CMK (cell line): ENCODE data around the gene MRTFB.

Experiments used
- DNase-seq: peaks from one replicate; pipeline ENCODE4 v3.0.0-alpha.2; 2010; ENCODE audit warnings: low read depth

MRTFB gene

DNA sequence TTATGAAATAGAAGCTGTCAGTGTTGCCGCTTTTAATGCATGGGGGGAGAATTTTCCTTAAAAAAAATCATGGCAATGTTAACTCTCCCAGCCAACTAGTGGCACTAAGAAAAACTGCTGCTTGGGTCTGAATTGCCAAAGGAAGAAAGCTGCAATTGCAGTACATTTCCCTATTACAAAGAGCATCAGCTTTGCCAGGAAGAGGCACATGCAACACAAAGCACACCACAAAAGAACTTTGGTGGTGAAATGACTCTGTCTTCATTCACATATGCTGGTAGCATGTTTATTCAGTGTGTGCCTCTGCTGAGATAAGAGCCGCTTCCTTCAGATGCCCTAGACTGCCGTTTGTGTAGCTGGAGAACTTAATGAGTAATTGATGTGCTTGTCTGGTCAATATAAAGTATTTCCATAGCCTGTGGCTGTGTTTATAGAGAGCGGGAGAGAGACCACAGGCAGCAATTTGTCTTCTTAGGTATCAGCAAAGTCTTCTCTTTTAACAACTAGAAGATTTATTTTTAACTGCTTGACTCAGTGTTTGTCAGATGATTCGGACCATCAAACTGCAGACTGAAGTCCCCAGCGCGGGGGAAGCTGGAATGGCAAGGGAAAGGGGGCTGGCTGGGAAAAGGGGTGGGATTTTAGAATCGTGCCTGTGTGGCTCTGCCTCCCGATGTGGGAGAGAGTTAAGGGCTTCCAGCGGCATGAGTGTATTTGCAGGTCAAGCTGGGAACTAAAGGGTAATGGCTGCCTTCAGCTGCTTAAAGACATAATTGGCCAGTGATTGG is 115.1 kb downstream of the MRTFB start:
- DNase-seq: no peak

DNA sequence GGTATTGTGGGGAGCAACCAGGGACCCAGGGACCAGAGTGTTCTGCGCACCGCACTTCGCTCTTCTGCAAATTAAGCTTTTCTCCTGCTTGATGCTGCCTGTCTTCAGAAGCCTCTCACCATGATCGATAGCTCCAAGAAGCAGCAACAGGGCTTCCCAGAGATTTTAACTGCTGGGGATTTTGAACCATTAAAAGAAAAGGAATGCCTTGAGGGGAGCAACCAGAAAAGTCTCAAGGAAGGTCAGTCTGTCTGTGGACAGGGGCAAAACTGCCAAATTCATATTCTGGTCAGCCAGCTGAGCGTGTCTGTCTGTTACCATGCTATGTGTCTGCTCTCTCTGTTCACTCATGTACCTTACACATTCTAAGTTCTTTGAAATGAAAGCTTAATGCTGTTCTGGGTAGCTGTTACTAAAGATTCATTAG is 115.7 kb downstream of the MRTFB start:
- DNase-seq: no peak

DNA sequence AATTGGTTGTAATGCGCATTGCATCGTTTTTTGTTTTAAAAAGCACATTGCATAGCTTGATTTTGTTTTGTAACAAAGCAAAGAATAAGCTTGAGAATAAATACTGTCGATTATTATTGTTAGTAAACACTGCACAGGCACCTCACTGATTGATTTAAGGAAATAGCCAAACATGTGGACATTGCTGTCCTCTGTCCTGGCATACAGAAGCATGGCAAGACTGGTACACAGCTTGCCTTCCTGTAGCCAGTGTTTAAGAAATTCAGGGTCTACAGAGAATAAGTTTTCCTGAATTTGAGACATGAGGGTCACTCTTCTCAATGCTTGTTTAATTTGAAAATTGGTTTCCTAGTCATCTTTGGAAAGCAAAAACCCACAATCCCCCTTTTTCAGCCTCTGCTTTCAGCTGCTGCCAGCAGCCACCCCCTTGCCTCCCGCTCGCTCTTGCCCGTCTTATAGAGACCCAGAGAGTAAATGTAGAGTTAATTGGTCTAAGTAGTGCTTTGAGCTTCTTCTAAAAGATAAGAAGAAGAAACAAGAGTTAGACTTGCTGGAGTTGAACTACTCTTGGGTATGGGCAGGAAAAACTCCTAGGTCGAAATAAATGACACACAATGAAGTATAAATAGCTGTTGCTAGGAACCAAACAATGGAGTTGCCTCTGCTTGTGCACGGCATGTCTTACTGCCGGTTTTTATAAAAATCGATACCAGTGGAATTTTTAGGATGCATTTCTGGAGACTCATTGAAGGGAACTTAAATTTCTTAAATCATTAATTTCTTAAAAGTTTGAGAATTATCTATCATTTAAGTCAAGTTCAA is 116.6 kb downstream of the MRTFB start:
- no peak for DNase-seq

DNA sequence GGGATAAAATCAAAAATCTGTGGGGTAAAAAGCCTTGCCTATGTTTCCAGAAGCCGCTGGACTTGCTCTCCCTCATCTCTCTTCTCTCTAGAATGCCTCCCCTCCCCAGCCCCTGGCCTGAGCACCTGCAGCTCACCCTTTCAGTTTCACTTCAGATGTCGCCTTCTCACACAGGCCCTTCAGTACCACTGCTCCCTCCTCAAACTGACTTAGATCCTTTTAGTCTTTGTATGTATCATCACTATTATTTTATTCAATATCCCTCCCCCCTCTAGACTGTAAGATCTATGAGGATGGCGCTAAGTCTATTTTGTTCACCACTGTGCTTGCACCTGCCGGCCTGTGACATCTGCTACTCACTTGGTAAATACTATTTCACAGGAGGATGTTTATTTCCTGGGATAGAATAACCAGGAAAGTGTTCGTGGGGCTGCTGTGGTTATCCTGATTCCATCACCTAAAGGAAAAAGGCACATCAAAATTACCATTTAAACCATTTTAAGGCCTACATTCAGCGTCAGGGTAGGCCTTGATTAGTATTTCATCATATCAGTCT is 122.3 kb downstream of the MRTFB start:
- no peak for DNase-seq

DNA sequence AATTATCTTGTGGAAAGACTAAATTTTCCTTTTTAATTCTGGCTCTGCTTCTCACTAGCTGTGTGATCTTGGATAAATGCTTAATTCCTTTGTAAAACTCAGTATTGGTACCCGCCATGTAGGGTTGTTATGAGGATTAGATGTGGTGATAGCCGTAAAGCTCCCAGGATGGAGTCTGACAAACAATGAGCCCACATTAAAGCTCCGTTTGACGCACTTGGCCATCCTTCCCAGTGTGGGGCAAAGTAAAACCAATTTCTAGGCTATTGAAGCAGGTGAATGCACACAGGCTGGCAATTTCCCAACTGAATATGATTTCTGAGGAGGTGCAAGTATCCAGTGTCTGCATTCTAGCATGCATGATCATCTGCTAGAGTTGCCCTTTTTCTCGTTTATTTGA is 123.6 kb downstream of the MRTFB start:
- DNase-seq: no peak

DNA sequence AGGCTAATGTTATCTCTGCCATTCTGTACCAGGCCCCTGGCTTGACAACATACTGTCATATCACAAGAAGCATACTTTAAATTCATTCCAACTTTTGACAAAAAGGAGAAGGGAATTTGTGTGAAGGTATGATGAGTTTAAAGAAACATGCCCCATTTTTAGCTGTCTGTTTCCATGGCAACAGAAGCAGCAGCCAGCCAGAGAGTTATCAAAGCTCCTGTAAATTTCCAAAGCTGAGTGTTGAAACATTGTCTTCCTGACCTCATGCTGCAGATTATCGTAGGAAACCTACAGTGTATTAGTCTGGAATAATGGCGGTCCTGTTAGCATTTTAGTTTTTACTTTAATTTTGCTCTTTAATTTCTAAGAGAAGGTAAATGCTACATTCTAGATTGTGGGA is 124.9 kb downstream of the MRTFB start:
- no peak for DNase-seq

DNA sequence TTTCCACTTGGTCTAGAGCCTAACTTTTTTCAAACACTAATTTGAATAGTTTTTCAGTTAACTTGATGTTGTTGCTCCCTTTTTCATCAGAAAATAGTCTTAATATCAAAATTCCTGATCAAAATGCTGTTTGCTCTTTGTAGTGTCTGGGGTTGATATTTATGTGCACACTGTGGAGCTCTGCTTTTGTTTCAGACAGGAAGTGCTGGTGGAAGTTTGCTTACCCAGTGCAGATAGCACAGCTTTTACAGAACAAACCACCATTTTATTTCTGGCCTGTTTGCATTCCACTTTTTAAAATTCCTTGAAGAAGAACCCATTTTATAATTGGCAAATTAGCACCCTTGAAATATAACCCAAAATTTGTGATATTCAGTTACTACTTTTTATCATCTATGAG is 125.4 kb downstream of the MRTFB start:
- DNase-seq: no peak

DNA sequence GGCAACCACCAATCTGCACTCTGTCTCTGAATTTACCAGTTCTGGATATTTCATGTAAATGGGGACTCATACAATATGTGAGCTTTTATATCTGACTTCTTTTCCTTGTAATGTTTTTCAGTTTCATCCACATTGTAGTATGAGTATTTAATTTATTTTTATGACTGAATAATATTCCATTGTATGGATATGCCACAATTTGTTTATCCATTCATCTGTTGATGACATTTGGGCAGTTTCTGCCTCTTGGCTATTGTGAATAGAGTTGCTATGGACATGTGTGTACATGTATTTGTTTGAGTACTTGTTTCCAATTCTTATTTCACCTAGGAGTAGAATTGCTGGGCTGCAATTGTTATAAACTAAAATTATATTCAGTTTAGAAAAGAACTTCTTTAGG is 126.9 kb downstream of the MRTFB start:
- no peak for DNase-seq

DNA sequence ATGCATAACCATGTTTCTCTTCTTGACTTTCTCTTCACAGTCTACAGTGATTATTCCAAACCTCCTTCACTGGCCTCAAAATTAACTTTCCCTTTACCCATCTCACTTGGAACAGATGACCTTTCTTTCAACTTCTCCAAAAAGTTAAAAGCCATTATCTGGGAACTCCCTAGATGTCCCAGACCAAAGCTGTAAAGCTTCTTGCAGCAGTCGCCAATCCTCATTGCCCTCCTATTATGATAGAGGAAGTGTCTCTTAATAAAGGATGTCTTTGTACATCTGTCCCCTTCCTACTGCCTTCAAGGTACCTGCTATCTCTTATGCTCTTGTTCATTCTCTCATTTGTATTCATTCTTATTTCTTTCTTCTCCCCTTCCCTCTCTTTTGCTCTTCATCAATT is 127.5 kb downstream of the MRTFB start:
- DNase-seq: no peak

DNA sequence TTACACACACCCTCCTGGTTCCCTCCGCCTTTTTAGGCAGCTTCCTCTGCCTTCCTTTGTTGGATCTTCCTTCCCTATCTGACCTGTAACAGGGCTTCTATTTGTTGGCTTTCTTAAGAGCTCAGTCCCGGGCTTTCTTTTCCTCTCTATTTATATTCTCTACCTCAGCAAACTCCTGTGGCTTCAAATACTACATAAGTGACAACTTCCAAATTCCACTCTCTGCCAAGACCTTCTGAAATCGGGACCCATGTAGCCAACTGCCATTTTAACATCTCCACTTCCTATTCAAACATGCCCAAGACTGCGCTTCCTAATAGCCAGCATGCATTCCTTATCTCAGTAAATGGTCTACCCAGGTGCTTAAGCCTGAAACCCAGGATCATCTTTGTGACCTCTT is 128.1 kb downstream of the MRTFB start:
- no peak for DNase-seq

DNA sequence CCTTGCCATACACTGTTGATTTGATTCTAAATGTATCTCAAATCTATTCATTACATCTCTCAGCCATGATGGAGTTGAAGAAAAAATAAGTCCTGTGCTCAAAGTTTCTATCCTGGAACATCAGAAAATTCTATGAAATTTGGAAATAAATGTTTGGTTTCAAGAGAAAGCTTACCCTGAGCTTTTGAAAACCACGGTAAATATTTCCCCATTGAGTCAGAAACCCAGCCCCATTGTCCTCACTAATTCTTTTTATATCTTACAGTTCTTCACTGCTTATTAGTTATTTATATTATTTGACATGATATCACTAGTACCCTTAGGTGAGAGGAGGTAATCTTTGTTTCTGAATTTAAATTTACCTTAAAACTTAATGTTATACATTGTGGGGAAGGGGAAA is 128.5 kb downstream of the MRTFB start:
- DNase-seq: no peak

DNA sequence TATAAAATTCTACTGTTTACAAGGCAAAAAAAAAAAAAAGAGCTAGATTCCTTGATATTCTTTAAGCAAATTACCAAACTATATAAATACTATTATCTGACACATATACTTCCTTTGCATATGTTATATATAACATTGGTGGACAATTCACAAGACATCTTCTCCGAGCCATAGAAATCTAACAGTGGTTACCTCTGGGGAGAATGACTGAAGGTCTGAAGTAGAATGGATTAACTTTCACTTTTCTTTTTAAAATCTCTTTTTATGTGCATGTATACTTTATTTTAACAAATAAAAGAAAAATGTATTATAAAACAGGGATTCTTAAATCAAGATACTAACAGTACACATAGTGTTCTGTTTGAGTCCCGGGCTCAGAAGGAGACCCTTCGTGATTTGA is 131.0 kb downstream of the MRTFB start:
- DNase-seq: no peak

DNA sequence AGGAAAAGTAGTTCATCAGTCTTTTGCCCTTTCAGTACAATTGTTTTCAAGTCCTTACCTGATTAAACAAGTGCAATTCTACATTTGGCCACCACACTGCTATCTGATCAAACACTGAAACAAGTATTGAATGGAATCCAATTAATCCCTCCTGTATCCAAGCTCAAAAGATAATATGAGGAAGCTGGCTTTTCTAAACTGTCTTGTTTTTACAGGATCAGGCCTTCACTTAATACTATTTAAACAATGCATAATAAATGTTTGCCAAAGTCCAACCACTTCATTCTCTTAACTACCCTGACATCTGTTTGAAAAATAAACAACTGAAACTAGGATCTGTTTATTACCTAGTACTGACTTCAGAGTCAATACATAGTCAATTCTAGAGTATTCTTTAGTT is 131.6 kb downstream of the MRTFB start:
- no peak for DNase-seq

DNA sequence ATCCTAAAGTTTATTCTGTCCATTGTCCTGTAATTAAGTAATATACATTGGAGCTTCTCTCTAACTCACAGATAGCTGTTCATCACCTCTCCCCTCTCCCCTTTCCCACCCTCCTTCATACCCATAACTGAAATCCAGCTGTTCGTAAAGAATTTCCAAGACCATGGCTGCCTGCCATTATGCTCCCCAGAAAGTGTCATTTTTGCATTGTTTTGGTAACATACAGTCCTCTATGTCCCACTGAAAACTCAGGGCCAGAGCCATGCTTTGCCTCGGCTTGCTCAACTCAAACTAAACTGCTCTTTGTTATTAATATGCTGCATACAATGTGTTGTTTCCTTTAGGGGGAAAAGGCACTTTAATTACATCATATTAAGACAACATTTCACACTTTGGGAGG is 132.0 kb downstream of the MRTFB start:
- no peak for DNase-seq

DNA sequence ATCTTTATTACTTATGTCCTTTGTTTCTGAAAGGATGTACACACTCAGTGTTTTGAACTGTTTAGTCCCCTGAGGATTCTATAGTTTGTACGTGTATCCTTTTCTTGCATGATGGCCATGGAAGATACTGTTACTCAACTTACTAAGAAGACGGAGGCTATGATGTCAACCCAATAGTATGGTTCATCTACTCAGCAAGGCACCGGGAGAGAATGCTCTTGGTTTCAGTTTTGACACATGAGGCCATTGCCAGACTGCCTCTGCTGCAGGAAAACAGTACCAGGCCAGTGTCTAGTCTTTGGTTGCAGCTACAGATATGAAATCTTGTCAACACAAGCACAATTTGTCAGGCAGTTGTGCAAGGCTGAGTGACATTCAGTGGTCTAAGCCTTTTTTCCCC is 134.5 kb downstream of the MRTFB start:
- DNase-seq: no peak

DNA sequence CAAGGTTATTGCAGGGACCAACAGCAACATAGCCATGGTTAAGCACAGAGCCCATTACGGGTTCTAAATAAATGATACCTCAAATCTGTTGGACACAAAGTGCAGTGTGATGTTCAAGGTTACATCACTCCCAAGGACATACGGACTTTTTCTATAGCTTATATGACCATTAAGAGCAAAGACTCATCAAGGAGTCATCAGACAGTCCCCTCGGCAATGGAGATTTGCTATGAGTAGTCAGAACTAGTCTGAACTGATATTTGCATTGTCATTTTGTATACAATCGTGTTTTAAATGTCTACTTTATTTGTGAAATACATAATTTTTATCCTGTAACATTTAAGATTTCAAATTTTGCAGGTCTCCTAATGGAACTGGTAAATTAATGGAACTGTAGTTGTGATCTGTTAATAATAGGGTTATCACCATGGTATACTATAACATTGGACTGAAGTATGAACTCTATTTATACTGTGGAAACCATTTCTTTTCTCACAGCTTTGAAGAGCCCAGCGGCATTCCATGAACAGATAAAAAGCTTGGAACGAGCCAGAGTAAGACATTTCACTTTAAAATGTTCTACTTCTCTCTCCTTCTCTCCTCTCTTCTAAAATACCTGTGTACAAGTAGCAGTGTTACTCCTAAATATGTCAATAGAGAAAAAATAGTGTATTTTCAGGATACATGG is 140.9 kb downstream of the MRTFB start:
- no peak for DNase-seq

DNA sequence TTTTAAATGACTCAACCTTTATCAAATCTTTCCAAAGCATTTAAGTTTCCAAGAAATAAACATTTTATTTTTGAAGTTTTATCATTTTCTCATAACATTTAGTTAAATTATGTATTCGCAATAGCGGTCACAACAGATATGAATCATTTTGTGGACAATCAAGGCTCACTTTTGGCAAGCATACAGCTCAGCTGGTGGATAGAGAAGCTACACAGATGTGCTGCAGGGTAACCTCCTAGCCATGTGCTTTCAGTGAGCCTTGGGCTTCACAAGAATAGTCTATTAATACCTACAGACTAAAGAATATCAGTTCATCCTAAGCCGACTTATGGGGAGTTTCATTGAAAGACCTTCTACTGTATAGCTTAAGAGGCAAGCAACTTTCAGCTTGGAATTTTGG is 144.8 kb downstream of the MRTFB start:
- no peak for DNase-seq

DNA sequence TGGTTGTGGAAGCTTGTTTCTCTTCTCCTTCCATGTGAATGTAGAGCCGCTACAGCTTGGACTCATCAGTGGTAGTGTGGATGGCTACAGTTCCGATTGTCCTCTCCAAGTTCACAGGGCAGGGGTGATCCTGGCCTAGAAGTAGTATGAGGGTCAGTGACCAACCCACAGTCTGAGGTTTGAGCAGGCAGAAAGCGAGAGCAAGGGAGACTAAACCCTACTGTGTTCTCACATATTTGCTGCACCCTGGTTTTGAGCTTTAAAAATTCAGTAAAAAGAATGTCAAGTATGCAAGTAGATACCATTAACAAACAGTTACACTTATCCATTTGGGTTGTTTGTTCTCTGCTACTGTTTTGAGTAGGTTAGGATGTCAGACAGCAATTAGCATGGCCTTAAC is 148.9 kb downstream of the MRTFB start:
- DNase-seq: no peak

DNA sequence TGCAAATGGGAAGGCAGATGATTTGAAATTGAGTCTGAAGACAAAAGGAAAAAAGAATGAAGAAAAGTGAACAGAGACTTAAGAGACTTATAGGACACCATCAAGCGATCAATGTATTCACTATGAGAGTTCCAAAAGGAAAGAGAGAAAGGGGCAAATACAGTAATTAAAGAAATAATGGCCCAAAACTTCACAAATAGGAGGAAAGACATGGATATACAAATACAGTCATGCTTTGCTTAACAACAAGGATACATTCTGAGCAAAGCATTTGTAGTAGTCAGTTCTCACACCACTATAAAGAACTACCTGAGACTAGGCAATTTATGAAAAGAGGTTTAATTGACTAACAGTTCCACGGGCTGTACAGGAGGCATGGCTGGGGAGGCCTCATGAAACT is 152.5 kb downstream of the MRTFB start:
- no peak for DNase-seq

DNA sequence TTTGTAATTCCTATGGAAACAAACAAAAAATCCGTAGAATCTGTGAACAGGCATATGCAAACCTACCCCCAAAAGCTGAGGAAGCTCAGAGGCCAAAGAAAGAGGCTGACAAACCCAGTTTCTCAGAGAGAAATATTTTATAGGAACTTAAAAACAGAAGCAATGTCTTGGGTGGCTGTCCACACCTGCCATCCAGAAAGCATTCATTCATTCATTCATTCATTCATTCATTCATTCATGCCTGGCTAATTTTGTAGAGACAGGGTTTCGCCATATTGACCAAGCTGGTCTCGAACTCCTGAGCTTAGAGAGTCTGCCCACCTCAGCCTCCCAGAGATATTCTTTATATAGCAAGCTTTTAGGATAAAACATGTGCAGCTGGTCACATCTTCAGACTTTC is 154.3 kb downstream of the MRTFB start:
- DNase-seq: no peak

DNA sequence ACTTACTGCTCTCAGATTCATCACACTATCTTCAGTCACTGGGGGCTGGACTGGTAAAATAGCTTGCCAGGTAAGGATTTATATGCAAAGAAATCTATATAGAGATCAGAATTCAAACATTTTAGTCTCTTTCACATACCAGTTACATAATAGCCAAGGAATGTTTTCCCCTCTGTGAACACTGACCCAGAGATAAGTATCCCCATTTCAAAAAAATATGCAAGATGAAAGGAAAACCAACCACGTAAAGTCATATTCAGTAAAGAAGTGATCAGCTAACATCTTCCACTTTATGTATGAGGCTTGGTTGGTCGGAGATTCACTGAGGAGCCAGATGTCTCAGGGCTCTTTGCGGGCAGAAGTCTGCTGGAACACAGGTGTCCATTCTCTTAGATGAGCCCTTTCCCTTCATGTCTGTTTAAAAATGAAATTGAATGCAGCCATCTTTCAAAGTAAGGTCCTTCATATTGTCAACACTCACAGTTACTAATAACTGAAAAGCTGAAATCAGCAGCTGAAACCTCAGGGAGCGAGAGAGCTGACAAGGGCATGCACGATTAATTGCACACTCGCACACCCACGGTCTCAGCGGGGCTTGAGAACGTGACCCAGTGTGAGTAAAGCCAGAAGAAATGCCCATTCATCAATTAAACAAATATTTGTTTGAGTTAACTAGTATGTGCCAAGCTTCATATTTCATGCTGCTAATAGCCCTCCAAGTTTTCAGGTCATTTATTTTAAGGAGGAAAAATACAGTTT is 161.2 kb downstream of the MRTFB start:
- DNase-seq: no peak

DNA sequence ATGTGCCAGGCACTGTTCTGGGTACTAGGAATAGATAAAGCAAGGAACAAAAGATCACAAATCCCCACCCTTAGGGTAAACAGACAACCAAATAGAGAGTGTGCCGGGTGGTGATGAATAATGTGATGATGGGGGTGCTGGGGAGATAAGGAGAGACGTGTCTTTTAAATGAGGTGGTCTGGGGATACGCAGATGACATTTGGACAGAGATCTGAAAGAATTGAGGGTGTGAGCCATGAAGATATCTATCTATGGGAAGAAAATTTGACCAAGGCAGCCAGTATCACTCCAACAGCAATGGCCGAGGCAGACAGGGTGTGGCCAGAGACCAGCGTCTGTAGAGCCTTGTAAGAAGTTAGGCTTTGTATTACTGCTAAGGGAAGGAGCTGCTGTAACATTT is 165.3 kb downstream of the MRTFB start:
- no peak for DNase-seq
